ENCODE data around the gene C5orf15.

DNA sequence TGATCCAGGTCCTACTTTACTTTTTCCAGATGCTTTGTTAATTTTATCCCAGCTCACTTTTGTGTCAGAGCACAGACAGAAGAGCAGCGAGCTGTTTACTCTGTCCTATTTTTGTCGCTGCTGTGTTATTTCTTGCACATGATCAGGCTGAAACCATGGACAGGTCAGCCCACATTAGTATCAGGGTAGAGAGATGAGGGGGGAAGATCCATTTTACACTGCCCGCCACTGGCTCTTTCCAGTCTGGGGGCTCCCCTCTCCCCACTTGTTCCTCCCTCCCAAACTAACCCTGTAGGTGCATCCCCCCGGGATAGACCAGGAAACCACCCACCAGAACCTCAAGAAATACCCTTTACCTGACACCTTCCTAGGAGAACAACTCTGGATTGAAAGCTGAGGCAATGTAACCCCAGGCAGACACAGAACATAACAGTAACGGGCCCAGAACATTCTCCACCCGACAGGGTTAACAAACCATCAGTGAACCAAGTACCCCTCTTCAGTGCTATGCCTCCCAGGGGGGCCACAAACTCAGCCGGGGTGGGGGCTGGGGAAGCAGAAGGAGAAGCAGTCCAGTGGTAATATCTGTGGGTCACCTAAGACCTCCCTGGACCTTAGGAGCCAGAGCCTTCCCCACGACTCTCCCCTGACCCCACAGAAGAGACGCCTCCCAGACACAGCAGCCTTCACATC, 26.0 kb upstream of the C5orf15 start:
- TF ChIP-seq, protein P1, sequence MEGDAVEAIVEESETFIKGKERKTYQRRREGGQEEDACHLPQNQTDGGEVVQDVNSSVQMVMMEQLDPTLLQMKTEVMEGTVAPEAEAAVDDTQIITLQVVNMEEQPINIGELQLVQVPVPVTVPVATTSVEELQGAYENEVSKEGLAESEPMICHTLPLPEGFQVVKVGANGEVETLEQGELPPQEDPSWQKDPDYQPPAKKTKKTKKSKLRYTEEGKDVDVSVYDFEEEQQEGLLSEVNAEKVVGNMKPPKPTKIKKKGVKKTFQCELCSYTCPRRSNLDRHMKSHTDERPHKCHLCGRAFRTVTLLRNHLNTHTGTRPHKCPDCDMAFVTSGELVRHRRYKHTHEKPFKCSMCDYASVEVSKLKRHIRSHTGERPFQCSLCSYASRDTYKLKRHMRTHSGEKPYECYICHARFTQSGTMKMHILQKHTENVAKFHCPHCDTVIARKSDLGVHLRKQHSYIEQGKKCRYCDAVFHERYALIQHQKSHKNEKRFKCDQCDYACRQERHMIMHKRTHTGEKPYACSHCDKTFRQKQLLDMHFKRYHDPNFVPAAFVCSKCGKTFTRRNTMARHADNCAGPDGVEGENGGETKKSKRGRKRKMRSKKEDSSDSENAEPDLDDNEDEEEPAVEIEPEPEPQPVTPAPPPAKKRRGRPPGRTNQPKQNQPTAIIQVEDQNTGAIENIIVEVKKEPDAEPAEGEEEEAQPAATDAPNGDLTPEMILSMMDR (IDR thresholded peaks at IDR 0.05; ENCODE audit: poor library complexity, severe bottlenecking): no peak
- TF ChIP-seq EZH2 (IDR thresholded peaks at IDR 0.05; ENCODE audit: borderline replicate concordance, insufficient read depth, low read length, poor library complexity, severe bottlenecking): no peak
- TF ChIP-seq POLR2AphosphoS5 (IDR thresholded peaks at IDR 0.05): no peak
- TF ChIP-seq, protein P2, sequence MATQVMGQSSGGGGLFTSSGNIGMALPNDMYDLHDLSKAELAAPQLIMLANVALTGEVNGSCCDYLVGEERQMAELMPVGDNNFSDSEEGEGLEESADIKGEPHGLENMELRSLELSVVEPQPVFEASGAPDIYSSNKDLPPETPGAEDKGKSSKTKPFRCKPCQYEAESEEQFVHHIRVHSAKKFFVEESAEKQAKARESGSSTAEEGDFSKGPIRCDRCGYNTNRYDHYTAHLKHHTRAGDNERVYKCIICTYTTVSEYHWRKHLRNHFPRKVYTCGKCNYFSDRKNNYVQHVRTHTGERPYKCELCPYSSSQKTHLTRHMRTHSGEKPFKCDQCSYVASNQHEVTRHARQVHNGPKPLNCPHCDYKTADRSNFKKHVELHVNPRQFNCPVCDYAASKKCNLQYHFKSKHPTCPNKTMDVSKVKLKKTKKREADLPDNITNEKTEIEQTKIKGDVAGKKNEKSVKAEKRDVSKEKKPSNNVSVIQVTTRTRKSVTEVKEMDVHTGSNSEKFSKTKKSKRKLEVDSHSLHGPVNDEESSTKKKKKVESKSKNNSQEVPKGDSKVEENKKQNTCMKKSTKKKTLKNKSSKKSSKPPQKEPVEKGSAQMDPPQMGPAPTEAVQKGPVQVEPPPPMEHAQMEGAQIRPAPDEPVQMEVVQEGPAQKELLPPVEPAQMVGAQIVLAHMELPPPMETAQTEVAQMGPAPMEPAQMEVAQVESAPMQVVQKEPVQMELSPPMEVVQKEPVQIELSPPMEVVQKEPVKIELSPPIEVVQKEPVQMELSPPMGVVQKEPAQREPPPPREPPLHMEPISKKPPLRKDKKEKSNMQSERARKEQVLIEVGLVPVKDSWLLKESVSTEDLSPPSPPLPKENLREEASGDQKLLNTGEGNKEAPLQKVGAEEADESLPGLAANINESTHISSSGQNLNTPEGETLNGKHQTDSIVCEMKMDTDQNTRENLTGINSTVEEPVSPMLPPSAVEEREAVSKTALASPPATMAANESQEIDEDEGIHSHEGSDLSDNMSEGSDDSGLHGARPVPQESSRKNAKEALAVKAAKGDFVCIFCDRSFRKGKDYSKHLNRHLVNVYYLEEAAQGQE (IDR thresholded peaks at IDR 0.05; ENCODE audit: borderline replicate concordance): no peak
- TF ChIP-seq EP300 (conservative IDR thresholded peaks at IDR 0.05; ENCODE audit: poor library complexity, severe bottlenecking): no peak
- TF ChIP-seq TAF1 (IDR thresholded peaks at IDR 0.05; ENCODE audit: low read depth): no peak
- no peak for TF ChIP-seq MXI1 (conservative IDR thresholded peaks at IDR 0.05; ENCODE audit: poor library complexity, severe bottlenecking)
- TF ChIP-seq RAD21 (conservative IDR thresholded peaks at IDR 0.05): no peak
- TF ChIP-seq SMC3 (conservative IDR thresholded peaks at IDR 0.05; ENCODE audit: poor library complexity): no peak
